Measurements from ENCODE around the gene CRPPA. TPM values are rescaled to one million over a fixed set of nuclear protein-coding genes. Genes with fewer than 3 reads are reported as not detected.
"Not testable (repeated sequence)": the region's sequence is repeated elsewhere in the genome, so short reads cannot be mapped to it uniquely, and the experiment has no call there.

The CRPPA gene
- total and polyA plus RNA-seq, 12 donors = 0.57 to 4.2 (median 2.8) TPM

GRCh38 chr7:16463520-16463919 lies 42.2 kb upstream of the CRPPA start:
- Histone ChIP-seq H3K4me1 (replicated peaks in 1 of 2) (no peaks in the 10 kb centered on the region), H3K27ac (no peak overlapping the region), H3K36me3 (replicated peaks in 1 of 2) (no peaks in the 10 kb centered on the region), H3K27me3 (no peaks in the 10 kb centered on the region), H3K4me3 (no peak overlapping the region), H3K9me3 (replicated peaks in 1 of 3) (no peaks in the 10 kb centered on the region)
- intact Hi-C loops (cut with DNase I) = no loop called here
- TF ChIP-seq CTCF (IDR thresholded peaks at IDR 0.05) (no peak), POLR2A (IDR thresholded peaks at IDR 0.05) (no peak)
- WGBS, 4 donors = 40 to 51% (median 44%) methylated on average over 2 of the region's 2 CpGs
- no peak for DNase-seq

GRCh38 chr7:16462431-16462889 lies 41.1 kb upstream of the CRPPA start:
- Histone ChIP-seq H3K36me3 (replicated peaks in 1 of 2) (no peaks in the 10 kb centered on the region), H3K4me1 (replicated peaks in 1 of 2) (no peaks in the 10 kb centered on the region), H3K9me3 (replicated peaks in 1 of 3) (no peaks in the 10 kb centered on the region), H3K4me3 (no peak overlapping the region), H3K27ac (no peak overlapping the region), H3K27me3 (no peaks in the 10 kb centered on the region)
- WGBS, 4 donors = 85 to 94% (median 91%) methylated on average over 2 to 7 of the region's 7 CpGs
- intact Hi-C loops (cut with DNase I) = no loop called here
- no peak for DNase-seq
- TF ChIP-seq CTCF (IDR thresholded peaks at IDR 0.05) (no peak), POLR2A (IDR thresholded peaks at IDR 0.05) (no peak)

- Histone ChIP-seq H3K4me1 (replicated peaks in 1 of 2) (no peaks in the 10 kb centered on the region), H3K36me3 (replicated peaks in 1 of 2) (no peaks in the 10 kb centered on the region), H3K27ac (no peak overlapping the region), H3K27me3 (no peaks in the 10 kb centered on the region), H3K4me3 (no peak overlapping the region), H3K9me3 (replicated peaks in 1 of 3) (no peaks in the 10 kb centered on the region)
- WGBS, 4 donors = 80 to 90% (median 86%) methylated on average over 2 of the region's 2 CpGs
- TF ChIP-seq CTCF (IDR thresholded peaks at IDR 0.05) (no peak), POLR2A (IDR thresholded peaks at IDR 0.05) (no peak)
- intact Hi-C loops (cut with DNase I) = no loop called here
- no peak for DNase-seq
These were observed 39.6 kb upstream of the CRPPA start for GRCh38 chr7:16460789-16461493.

- H3K4me1 ChIP-seq (replicated peaks in 1 of 2); H3K4me3 ChIP-seq; intact Hi-C loops (cut with DNase I); H3K9me3 ChIP-seq (replicated peaks in 1 of 3); H3K27ac ChIP-seq; H3K27me3 ChIP-seq; DNase-seq; H3K36me3 ChIP-seq (replicated peaks in 1 of 2): not testable (repeated sequence)
- WGBS, 4 donors = 41 to 100% (median 54%) methylated on average over 1 of the region's 1 CpG
These were observed 35.0 kb upstream of the CRPPA start for GRCh38 chr7:16456303-16456702.

GRCh38 chr7:16455591-16455990 lies 34.3 kb upstream of the CRPPA start:
- intact Hi-C loops (cut with DNase I) = no loop called here
- H3K36me3 ChIP-seq (replicated peaks in 1 of 2) = no peaks in the 10 kb centered on the region
- no peak overlapping the region for H3K4me3 ChIP-seq
- H3K9me3 ChIP-seq (replicated peaks in 1 of 3) = no peaks in the 10 kb centered on the region
- TF ChIP-seq POLR2A (IDR thresholded peaks at IDR 0.05) = no peak
- H3K27ac ChIP-seq = no peak overlapping the region
- H3K27me3 ChIP-seq = no peaks in the 10 kb centered on the region
- 39 to 64% (median 61%) methylated on average over 1 of the region's 1 CpG for WGBS, 4 donors
- DNase-seq = no peak
- no peaks in the 10 kb centered on the region for H3K4me1 ChIP-seq (replicated peaks in 1 of 2)

Data from adrenal gland (tissue), 12 donors.